Glomerular visceral epithelial cell (primary cell): ENCODE results near the gene FAM219A.
"Not testable (repeated sequence)": the region's sequence is repeated elsewhere in the genome, so short reads cannot be mapped to it uniquely, and the experiment has no call there.

Source experiments
- DNase-seq: peaks from one replicate; pipeline ENCODE4 v3.0.0-alpha.2; 2016; ENCODE audit errors: extremely low spot score

The FAM219A gene

GRCh38 chr9:34484678-34485077 is 26.3 kb upstream of the FAM219A start:
- DNase-seq = no peak

GRCh38 chr9:34482746-34483145 is 24.4 kb upstream of the FAM219A start:
- not testable (repeated sequence) for DNase-seq

- DNase-seq = not testable (repeated sequence)
Observed at GRCh38 chr9:34481620-34482019, 23.2 kb upstream of the FAM219A start.

- no peak for DNase-seq
Observed at GRCh38 chr9:34479431-34479866, 21.1 kb upstream of the FAM219A start.

- no peak for DNase-seq
Observed at GRCh38 chr9:34477541-34477940, 19.2 kb upstream of the FAM219A start.

GRCh38 chr9:34475097-34475496 is 16.7 kb upstream of the FAM219A start:
- DNase-seq = no peak

GRCh38 chr9:34465468-34465867 is 7.1 kb upstream of the FAM219A start:
- DNase-seq = no peak

- DNase-seq = no peak
Observed at GRCh38 chr9:34464571-34464970, 6.2 kb upstream of the FAM219A start.

GRCh38 chr9:34463901-34464232 is 5.5 kb upstream of the FAM219A start:
- no peak for DNase-seq

GRCh38 chr9:34463098-34463900 is 4.9 kb upstream of the FAM219A start:
- DNase-seq = peak; percentile 34

- peak; percentile 25 for DNase-seq
Observed at GRCh38 chr9:34459941-34460340, 1.6 kb upstream of the FAM219A start.

- DNase-seq = no peak
Observed at GRCh38 chr9:34459356-34459755, 986 bp upstream of the FAM219A start.

GRCh38 chr9:34458959-34459340 is 580 bp upstream of the FAM219A start:
- DNase-seq = no peak

- DNase-seq = peak; percentile 78
Observed at GRCh38 chr9:34457266-34458012, 931 bp downstream of the FAM219A start.

- no peak for DNase-seq
Observed at GRCh38 chr9:34456746-34457145, 1.6 kb downstream of the FAM219A start.

GRCh38 chr9:34456151-34456550 is 2.2 kb downstream of the FAM219A start:
- no peak for DNase-seq

- DNase-seq = peak; percentile 41
Observed at GRCh38 chr9:34454571-34455065, 3.8 kb downstream of the FAM219A start.

GRCh38 chr9:34452568-34452967 is 5.8 kb downstream of the FAM219A start:
- DNase-seq = no peak

GRCh38 chr9:34451545-34451944 is 6.8 kb downstream of the FAM219A start:
- peak; percentile 70 for DNase-seq

GRCh38 chr9:34451135-34451534 is 7.2 kb downstream of the FAM219A start:
- DNase-seq = no peak

- no peak for DNase-seq
Observed at GRCh38 chr9:34450644-34451043, 7.7 kb downstream of the FAM219A start.

GRCh38 chr9:34446951-34447350 is 11.4 kb downstream of the FAM219A start:
- no peak for DNase-seq

- DNase-seq = no peak
Observed at GRCh38 chr9:34446468-34446891, 11.9 kb downstream of the FAM219A start.
